Stimulated activated memory B cell treated with anti-CD40 and anti-IgM and Interleukin-4, amounts not matched to agents 10 μg/mL and 1 μg/mL and 100 μg/mL, for 72 hours (primary cell): Measurements from ENCODE around the gene UCN3.
"Not testable (repeated sequence)": the region's sequence is repeated elsewhere in the genome, so short reads cannot be mapped to it uniquely, and the experiment has no call there.

ENCODE experiments used
- ATAC-seq: fragments of 150-1000 bp; cut with Tn5 transposase; 2 replicates; pipeline ENCODE4 v1.10.0; 2021
- H3K27ac Mint-ChIP-seq: one replicate; pipeline ENCODE4 v1.8.0; 2022; ENCODE audit warnings: mild to moderate bottlenecking, mixed read lengths
- H3K27me3 Mint-ChIP-seq: one replicate; pipeline ENCODE4 v1.8.0; 2022; ENCODE audit warnings: mixed read lengths
- H3K36me3 Mint-ChIP-seq: one replicate; pipeline ENCODE4 v1.8.0; 2022; ENCODE audit warnings: mixed read lengths
- H3K4me1 Mint-ChIP-seq: one replicate; pipeline ENCODE4 v1.8.0; 2022; ENCODE audit warnings: mixed read lengths
- H3K4me3 Mint-ChIP-seq: one replicate; pipeline ENCODE4 v1.8.0; 2022; ENCODE audit warnings: mild to moderate bottlenecking, moderate library complexity, mixed read lengths
- H3K9me3 Mint-ChIP-seq: one replicate; pipeline ENCODE4 v1.8.0; 2022; ENCODE audit warnings: mixed read lengths

Gene UCN3

GRCh38 chr10:5381187-5381586 lies 16.4 kb downstream of the UCN3 start:
- H3K4me3 Mint-ChIP-seq, result no peak overlapping the region
- peaks cover 20% of the 10 kb centered on the region for H3K27me3 Mint-ChIP-seq
- ATAC-seq, result peak; percentile 24
- no peak overlapping the region for H3K27ac Mint-ChIP-seq
- H3K9me3 Mint-ChIP-seq, result no peaks in the 10 kb centered on the region
- no peaks in the 10 kb centered on the region for H3K36me3 Mint-ChIP-seq
- H3K4me1 Mint-ChIP-seq, result no peaks in the 10 kb centered on the region

GRCh38 chr10:5385224-5385623 lies 20.5 kb downstream of the UCN3 start:
- no peak for ATAC-seq
- H3K9me3 Mint-ChIP-seq, result peaks cover 9% of the 10 kb centered on the region
- H3K4me1 Mint-ChIP-seq, result no peaks in the 10 kb centered on the region
- peaks cover 18% of the 10 kb centered on the region for H3K27me3 Mint-ChIP-seq
- no peak overlapping the region for H3K4me3 Mint-ChIP-seq
- H3K27ac Mint-ChIP-seq, result no peak overlapping the region
- H3K36me3 Mint-ChIP-seq, result no peaks in the 10 kb centered on the region

- no peaks in the 10 kb centered on the region for H3K4me1 Mint-ChIP-seq
- H3K9me3 Mint-ChIP-seq, result peaks cover 16% of the 10 kb centered on the region
- no peak overlapping the region for H3K27ac Mint-ChIP-seq
- no peak for ATAC-seq
- peaks cover 18% of the 10 kb centered on the region for H3K27me3 Mint-ChIP-seq
- no peaks in the 10 kb centered on the region for H3K36me3 Mint-ChIP-seq
- H3K4me3 Mint-ChIP-seq, result no peak overlapping the region
Observed at GRCh38 chr10:5387169-5387568, 22.4 kb downstream of the UCN3 start.

GRCh38 chr10:5390607-5391205 lies 25.9 kb downstream of the UCN3 start:
- no peak for ATAC-seq
- H3K9me3 Mint-ChIP-seq, result peaks cover 16% of the 10 kb centered on the region
- H3K27me3 Mint-ChIP-seq, result peaks cover 20% of the 10 kb centered on the region
- no peaks in the 10 kb centered on the region for H3K36me3 Mint-ChIP-seq
- no peak overlapping the region for H3K4me3 Mint-ChIP-seq
- no peak overlapping the region for H3K27ac Mint-ChIP-seq
- H3K4me1 Mint-ChIP-seq, result no peaks in the 10 kb centered on the region

GRCh38 chr10:5391790-5392189 lies 27.0 kb downstream of the UCN3 start:
- H3K36me3 Mint-ChIP-seq, result no peaks in the 10 kb centered on the region
- peaks cover 16% of the 10 kb centered on the region for H3K9me3 Mint-ChIP-seq
- no peak for ATAC-seq
- no peak overlapping the region for H3K27ac Mint-ChIP-seq
- no peaks in the 10 kb centered on the region for H3K4me1 Mint-ChIP-seq
- no peak overlapping the region for H3K4me3 Mint-ChIP-seq
- H3K27me3 Mint-ChIP-seq, result peaks cover 10% of the 10 kb centered on the region

GRCh38 chr10:5393529-5393928 lies 28.8 kb downstream of the UCN3 start:
- peaks cover 12% of the 10 kb centered on the region for H3K9me3 Mint-ChIP-seq
- H3K4me1 Mint-ChIP-seq, result no peaks in the 10 kb centered on the region
- H3K27me3 Mint-ChIP-seq, result peaks cover 20% of the 10 kb centered on the region
- no peaks in the 10 kb centered on the region for H3K36me3 Mint-ChIP-seq
- no peak overlapping the region for H3K27ac Mint-ChIP-seq
- H3K4me3 Mint-ChIP-seq, result no peak overlapping the region
- ATAC-seq, result no peak

- ATAC-seq, result no peak
- peaks cover 20% of the 10 kb centered on the region for H3K27me3 Mint-ChIP-seq
- no peak overlapping the region for H3K27ac Mint-ChIP-seq
- peaks cover 7% of the 10 kb centered on the region for H3K9me3 Mint-ChIP-seq
- no peak overlapping the region for H3K4me3 Mint-ChIP-seq
- no peaks in the 10 kb centered on the region for H3K4me1 Mint-ChIP-seq
- no peaks in the 10 kb centered on the region for H3K36me3 Mint-ChIP-seq
Observed at GRCh38 chr10:5395168-5395567, 30.4 kb downstream of the UCN3 start.

GRCh38 chr10:5396556-5397300 lies 32.0 kb downstream of the UCN3 start:
- Mint-ChIP-seq H3K36me3 (no peaks in the 10 kb centered on the region), H3K4me1 (no peaks in the 10 kb centered on the region), H3K9me3 (no peaks in the 10 kb centered on the region), H3K27ac (no peak overlapping the region), H3K27me3 (peaks cover 20% of the 10 kb centered on the region), H3K4me3 (no peak overlapping the region)
- ATAC-seq, result no peak

GRCh38 chr10:5399332-5399731 lies 34.6 kb downstream of the UCN3 start:
- ATAC-seq, result no peak
- Mint-ChIP-seq H3K27me3 (peaks cover 9% of the 10 kb centered on the region), H3K4me3 (no peak overlapping the region), H3K4me1 (no peaks in the 10 kb centered on the region), H3K9me3 (no peaks in the 10 kb centered on the region), H3K27ac (no peak overlapping the region), H3K36me3 (no peaks in the 10 kb centered on the region)

GRCh38 chr10:5400468-5401240 lies 35.9 kb downstream of the UCN3 start:
- Mint-ChIP-seq H3K27me3 (peaks cover 9% of the 10 kb centered on the region), H3K4me3 (no peak overlapping the region), H3K27ac (no peak overlapping the region), H3K36me3 (no peaks in the 10 kb centered on the region), H3K9me3 (no peaks in the 10 kb centered on the region), H3K4me1 (no peaks in the 10 kb centered on the region)
- ATAC-seq, result no peak

GRCh38 chr10:5402798-5403197 lies 38.0 kb downstream of the UCN3 start:
- peaks cover 4% of the 10 kb centered on the region for H3K27me3 Mint-ChIP-seq
- no peaks in the 10 kb centered on the region for H3K9me3 Mint-ChIP-seq
- no peak for ATAC-seq
- no peak overlapping the region for H3K4me3 Mint-ChIP-seq
- no peaks in the 10 kb centered on the region for H3K36me3 Mint-ChIP-seq
- no peaks in the 10 kb centered on the region for H3K4me1 Mint-ChIP-seq
- no peak overlapping the region for H3K27ac Mint-ChIP-seq

GRCh38 chr10:5404208-5405041 lies 39.7 kb downstream of the UCN3 start, which contains the start of gene TUBAL3:
Gene TUBAL3, minus strand, starts transcription at chr10:5404828. Its CDS starts 36 bp downstream, at chr10:5404792.
- no peak within 1 kb of the TSS for H3K27ac Mint-ChIP-seq

GRCh38 chr10:5406918-5407317 lies 42.2 kb downstream of the UCN3 start:
- H3K36me3 Mint-ChIP-seq, result no peaks in the 10 kb centered on the region
- ATAC-seq, result no peak
- peaks cover 21% of the 10 kb centered on the region for H3K27me3 Mint-ChIP-seq
- H3K9me3 Mint-ChIP-seq, result no peaks in the 10 kb centered on the region
- no peak overlapping the region for H3K27ac Mint-ChIP-seq
- H3K4me3 Mint-ChIP-seq, result no peak overlapping the region
- H3K4me1 Mint-ChIP-seq, result no peaks in the 10 kb centered on the region

More at GRCh38 chr10:5404208-5405041, 39.7 kb downstream of the UCN3 start, which contains the start of gene TUBAL3:
- no peak within 1 kb of the TSS for H3K4me3 Mint-ChIP-seq
- H3K9me3 Mint-ChIP-seq, result no peaks in the 10 kb centered on the region
- H3K36me3 Mint-ChIP-seq, result no peaks in the 10 kb centered on the region
- ATAC-seq, result no peak
- H3K27me3 Mint-ChIP-seq, result peaks cover 5% of the 10 kb centered on the region
- no peaks in the 10 kb centered on the region for H3K4me1 Mint-ChIP-seq

GRCh38 chr10:5410787-5411186 lies 46.0 kb downstream of the UCN3 start:
- H3K4me1 Mint-ChIP-seq, H3K36me3 Mint-ChIP-seq, ATAC-seq, H3K4me3 Mint-ChIP-seq, H3K9me3 Mint-ChIP-seq, H3K27ac Mint-ChIP-seq: not testable (repeated sequence)
- peaks cover 21% of the 10 kb centered on the region for H3K27me3 Mint-ChIP-seq

- peak overlapping the region; percentile 75 for H3K4me3 Mint-ChIP-seq
Observed at GRCh38 chr10:5411941-5412276, 47.1 kb downstream of the UCN3 start.

More at GRCh38 chr10:5411941-5412276, 47.1 kb downstream of the UCN3 start:
- no peaks in the 10 kb centered on the region for H3K4me1 Mint-ChIP-seq
- no peak overlapping the region for H3K27ac Mint-ChIP-seq
- ATAC-seq, result no peak
- H3K36me3 Mint-ChIP-seq, result no peaks in the 10 kb centered on the region
- peaks cover 21% of the 10 kb centered on the region for H3K27me3 Mint-ChIP-seq
- H3K9me3 Mint-ChIP-seq, result no peaks in the 10 kb centered on the region
